HepG2 (cell line): Measurements from ENCODE around the gene NT5DC2.

Experiments used
- CTCF ChIP-seq: sonication (generic); formaldehyde crosslinking; IDR thresholded peaks from 2 replicates; pipeline ENCODE4 v1.5.0; 2020; ENCODE audit warnings: mild to moderate bottlenecking, missing genetic modification reagents, moderate library complexity
- ETV6 ChIP-seq: sonication (generic); formaldehyde crosslinking; conservative IDR thresholded peaks from 2 replicates; pipeline ENCODE4 v1.4.0; 2020; ENCODE audit warnings: missing genetic modification reagents
- GATAD2A ChIP-seq: IDR thresholded peaks from 2 replicates; pipeline ENCODE4 v1.6.1; 2016
- GMEB1 ChIP-seq: sonication (generic); formaldehyde crosslinking; IDR thresholded peaks from 2 replicates; pipeline ENCODE4 v1.5.1; 2020; ENCODE audit warnings: missing genetic modification reagents, mild to moderate bottlenecking, borderline replicate concordance
- PAXIP1 ChIP-seq: sonication (generic); formaldehyde crosslinking; conservative IDR thresholded peaks from 2 replicates; pipeline ENCODE4 v1.4.0; 2020; ENCODE audit warnings: mild to moderate bottlenecking, missing genetic modification reagents, moderate library complexity
- SALL2 ChIP-seq: sonication (generic); formaldehyde crosslinking; IDR thresholded peaks from 2 replicates; pipeline ENCODE4 v1.8.1; 2023; ENCODE audit warnings: mild to moderate bottlenecking, missing genetic modification reagents, inconsistent platforms
- ZFP36 ChIP-seq: fragments of 150-350 bp; IDR thresholded peaks from 2 replicates; pipeline ENCODE4 v1.6.1; 2018; ENCODE audit warnings: borderline replicate concordance, low read length, low read depth; ENCODE audit not compliant: partially characterized antibody
- ZNF281 ChIP-seq: sonication (generic); formaldehyde crosslinking; IDR thresholded peaks from 2 replicates; pipeline ENCODE4 v1.4.0; 2020; ENCODE audit warnings: missing genetic modification reagents, borderline replicate concordance

- no peak for TF ChIP-seq GATAD2A
- no peak for TF ChIP-seq ZNF281 (CRISPR knock-in tag)
- TF ChIP-seq ZFP36, result no peak
- TF ChIP-seq PAXIP1 (CRISPR knock-in tag), result no peak
- TF ChIP-seq ETV6 (CRISPR knock-in tag), result no peak
- no peak for TF ChIP-seq SALL2 (CRISPR knock-in tag)
- TF ChIP-seq GMEB1, result no peak
- no peak for TF ChIP-seq CTCF (CRISPR knock-in tag)
Measured at GRCh38 chr3:52530918-52531826, 2.5 kb downstream of the NT5DC2 start.
